HG03066 (cell line): ENCODE data around the gene GOLGA2.

Source experiments
- ATAC-seq: cut with Tn5 transposase; IDR thresholded peaks from one replicate; pipeline ENCODE4 v1.9.1; 2021; ENCODE audit warnings: low read depth; ENCODE audit not compliant: unreplicated experiment

GOLGA2 gene

GRCh38 chr9:128216781-128217553, 58.8 kb downstream of the GOLGA2 start:
- ATAC-seq: no peak

GRCh38 chr9:128215491-128216409, 60.1 kb downstream of the GOLGA2 start:
- ATAC-seq: no peak

GRCh38 chr9:128214571-128215490, 61.0 kb downstream of the GOLGA2 start:
- no peak for ATAC-seq

- ATAC-seq: no peak
Measured at GRCh38 chr9:128213746-128214497, 61.9 kb downstream of the GOLGA2 start.

DNA sequence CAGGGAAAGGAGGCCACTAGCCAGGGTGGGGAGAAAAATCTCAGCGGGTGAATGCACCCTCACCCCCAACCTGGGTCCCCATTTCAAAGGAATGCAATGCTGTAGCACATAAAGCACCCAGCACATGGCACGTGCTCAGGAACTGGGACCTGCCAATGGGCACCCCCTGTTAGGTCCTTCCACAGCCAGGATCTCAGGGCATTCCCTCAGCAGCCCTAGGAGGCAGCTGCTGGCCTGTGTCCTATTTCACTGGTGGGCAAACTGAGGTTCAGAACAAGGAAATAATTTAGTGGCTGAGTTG, 63.9 kb downstream of the GOLGA2 start:
- ATAC-seq: no peak

- no peak for ATAC-seq
Measured at GRCh38 chr9:128211186-128211980, 64.4 kb downstream of the GOLGA2 start.

GRCh38 chr9:128208946-128209669, 66.7 kb downstream of the GOLGA2 start:
- no peak for ATAC-seq

GRCh38 chr9:128208386-128208785, 67.4 kb downstream of the GOLGA2 start:
- no peak for ATAC-seq

- no peak for ATAC-seq
Measured at GRCh38 chr9:128206916-128207910, 68.6 kb downstream of the GOLGA2 start.

- ATAC-seq: no peak
Measured at GRCh38 chr9:128206484-128206883, 69.3 kb downstream of the GOLGA2 start.
